ENCODE data around the gene GRK5.

The GRK5 gene

GRCh38 chr10:119503821-119504220 lies 296.4 kb downstream of the GRK5 start:
- no peak overlapping the region for H3K4me3 ChIP-seq (ENCODE audit: low read depth, low read length)
- no peak overlapping the region for H2AFZ ChIP-seq
- H3K4me2 ChIP-seq (ENCODE audit: low read length) = no peak overlapping the region
- no peaks in the 10 kb centered on the region for H3K27me3 ChIP-seq (ENCODE audit: control insufficient read depth, insufficient read depth, low read length)
- no peaks in the 10 kb centered on the region for H3K9me3 ChIP-seq (ENCODE audit: control insufficient read depth, low read length)
- no peak overlapping the region for H3K27ac ChIP-seq
- no peak overlapping the region for H3K9ac ChIP-seq
- H3K36me3 ChIP-seq (ENCODE audit: control insufficient read depth, insufficient read depth, low read length) = no peaks in the 10 kb centered on the region
- TF ChIP-seq CTCF (IDR thresholded peaks at IDR 0.05) = no peak
- no peaks in the 10 kb centered on the region for H3K4me1 ChIP-seq
- no peaks in the 10 kb centered on the region for H3K79me2 ChIP-seq

GRCh38 chr10:119504651-119505050 lies 297.3 kb downstream of the GRK5 start:
- H2AFZ ChIP-seq = no peak overlapping the region
- H3K4me1 ChIP-seq = no peaks in the 10 kb centered on the region
- no peaks in the 10 kb centered on the region for H3K27me3 ChIP-seq (ENCODE audit: control insufficient read depth, insufficient read depth, low read length)
- no peaks in the 10 kb centered on the region for H3K79me2 ChIP-seq
- H3K4me3 ChIP-seq (ENCODE audit: low read depth, low read length) = no peak overlapping the region
- no peak overlapping the region for H3K9ac ChIP-seq
- no peak overlapping the region for H3K27ac ChIP-seq
- H3K4me2 ChIP-seq (ENCODE audit: low read length) = no peak overlapping the region
- H3K9me3 ChIP-seq (ENCODE audit: control insufficient read depth, low read length) = no peaks in the 10 kb centered on the region
- H3K36me3 ChIP-seq (ENCODE audit: control insufficient read depth, insufficient read depth, low read length) = no peaks in the 10 kb centered on the region
- no peak for TF ChIP-seq CTCF (IDR thresholded peaks at IDR 0.05)

- no peaks in the 10 kb centered on the region for H3K9me3 ChIP-seq (ENCODE audit: control insufficient read depth, low read length)
- no peak for TF ChIP-seq CTCF (IDR thresholded peaks at IDR 0.05)
Measured at GRCh38 chr10:119505131-119505551, 297.8 kb downstream of the GRK5 start.

More at GRCh38 chr10:119505131-119505551, 297.8 kb downstream of the GRK5 start:
- Histone ChIP-seq H3K4me1 (no peaks in the 10 kb centered on the region), H3K4me2 (ENCODE audit: low read length) (no peak overlapping the region), H3K36me3 (ENCODE audit: control insufficient read depth, insufficient read depth, low read length) (no peaks in the 10 kb centered on the region), H3K27me3 (ENCODE audit: control insufficient read depth, insufficient read depth, low read length) (no peaks in the 10 kb centered on the region), H3K79me2 (no peaks in the 10 kb centered on the region), H2AFZ (no peak overlapping the region), H3K9ac (no peak overlapping the region), H3K4me3 (ENCODE audit: low read depth, low read length) (no peak overlapping the region), H3K27ac (no peak overlapping the region)
